Measurements from ENCODE around the gene APP. TPM values are rescaled to one million over a fixed set of nuclear protein-coding genes. Genes with fewer than 3 reads are reported as not detected.
A peak's percentile ranks its signal among the peaks of the same experiment; 100 is the strongest.

Gene APP
- total RNA-seq, 1 experiment from 2014 or later = 266 TPM

DNA sequence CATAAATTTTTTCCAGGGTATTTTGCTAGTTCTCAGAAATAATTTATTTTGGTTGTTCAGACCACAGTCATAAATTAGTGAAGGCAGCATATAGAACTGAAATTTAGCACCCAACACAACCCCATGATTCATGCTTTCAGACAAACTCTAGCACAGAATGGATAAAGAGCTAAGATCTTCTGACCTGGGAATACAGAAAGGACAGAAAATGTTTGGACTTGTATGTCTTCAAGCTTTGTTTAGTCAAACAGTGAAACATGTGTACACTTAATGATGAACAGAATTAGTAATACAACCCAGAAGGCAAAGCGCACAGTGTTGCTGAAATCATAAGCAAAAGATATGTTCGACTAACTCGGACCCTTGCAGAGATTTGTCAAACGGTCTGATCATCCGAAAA is 205.6 kb downstream of the APP start:
- peaks cover 6% of the 10 kb centered on the region for H3F3A ChIP-seq (ENCODE audit: low read length, unreplicated experiment)
- H3K4me2 ChIP-seq (ENCODE audit: low read length) = no peak overlapping the region
- no TSS peak for BruUV-seq (replicated peaks)
- peak overlapping the region; percentile 95 for H3K27ac ChIP-seq (ENCODE audit: low read length)
- ChIA-PET CTCF (no interaction called here), POLR2A (ENCODE audit: unreplicated experiment) (no interaction called here)
- intact Hi-C loops (cut with micrococcal nuclease) = loop anchor here (5.0 kb wide), 1 partner anchor 68 kb away; no protein-coding TSS in a partner anchor
- H3K4me3 ChIP-seq (ENCODE audit: low read length) = no peak overlapping the region
- TF ChIP-seq EZH2phosphoT487 (IDR thresholded peaks at IDR 0.05; ENCODE audit: borderline replicate concordance, low read length) (no peak), EZH2 (IDR thresholded peaks at IDR 0.05; ENCODE audit: low read length, unreplicated experiment) (no peak)
- TF ChIP-seq, protein P1, sequence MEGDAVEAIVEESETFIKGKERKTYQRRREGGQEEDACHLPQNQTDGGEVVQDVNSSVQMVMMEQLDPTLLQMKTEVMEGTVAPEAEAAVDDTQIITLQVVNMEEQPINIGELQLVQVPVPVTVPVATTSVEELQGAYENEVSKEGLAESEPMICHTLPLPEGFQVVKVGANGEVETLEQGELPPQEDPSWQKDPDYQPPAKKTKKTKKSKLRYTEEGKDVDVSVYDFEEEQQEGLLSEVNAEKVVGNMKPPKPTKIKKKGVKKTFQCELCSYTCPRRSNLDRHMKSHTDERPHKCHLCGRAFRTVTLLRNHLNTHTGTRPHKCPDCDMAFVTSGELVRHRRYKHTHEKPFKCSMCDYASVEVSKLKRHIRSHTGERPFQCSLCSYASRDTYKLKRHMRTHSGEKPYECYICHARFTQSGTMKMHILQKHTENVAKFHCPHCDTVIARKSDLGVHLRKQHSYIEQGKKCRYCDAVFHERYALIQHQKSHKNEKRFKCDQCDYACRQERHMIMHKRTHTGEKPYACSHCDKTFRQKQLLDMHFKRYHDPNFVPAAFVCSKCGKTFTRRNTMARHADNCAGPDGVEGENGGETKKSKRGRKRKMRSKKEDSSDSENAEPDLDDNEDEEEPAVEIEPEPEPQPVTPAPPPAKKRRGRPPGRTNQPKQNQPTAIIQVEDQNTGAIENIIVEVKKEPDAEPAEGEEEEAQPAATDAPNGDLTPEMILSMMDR (conservative IDR thresholded peaks at IDR 0.05; ENCODE audit: low read depth, low read length) = no peak
- 0 out of 2 replicates have a peak, but pooled peaks cover 3% of the 10 kb centered on the region for H4K20me1 ChIP-seq (ENCODE audit: low read length)
- H3K36me3 ChIP-seq (ENCODE audit: low read depth, low read length) = peaks cover 3% of the 10 kb centered on the region; the same call in 1 of the 2 replicates
- peaks cover 58% of the 10 kb centered on the region for H3K4me1 ChIP-seq (ENCODE audit: insufficient read depth, low read length)
- no peaks in the 10 kb centered on the region for H3K9me2 ChIP-seq (replicated peaks; ENCODE audit: low read length)
- H3K79me2 ChIP-seq (ENCODE audit: low read length) = peaks cover 5% of the 10 kb centered on the region; the same call in 1 of the 2 replicates
- H3K27me3 ChIP-seq (ENCODE audit: low read length) = no peaks in the 10 kb centered on the region
- no peak for DNase-seq
- no peak overlapping the region for H2AFZ ChIP-seq (ENCODE audit: low read length)
- ATAC-seq = no peak
- H3K9ac ChIP-seq (ENCODE audit: low read length) = 0 out of 2 replicates have a peak overlapping the region, but pooled peaks have one; percentile 71
- H3K9me3 ChIP-seq (ENCODE audit: low read length) = no peaks in the 10 kb centered on the region

DNA sequence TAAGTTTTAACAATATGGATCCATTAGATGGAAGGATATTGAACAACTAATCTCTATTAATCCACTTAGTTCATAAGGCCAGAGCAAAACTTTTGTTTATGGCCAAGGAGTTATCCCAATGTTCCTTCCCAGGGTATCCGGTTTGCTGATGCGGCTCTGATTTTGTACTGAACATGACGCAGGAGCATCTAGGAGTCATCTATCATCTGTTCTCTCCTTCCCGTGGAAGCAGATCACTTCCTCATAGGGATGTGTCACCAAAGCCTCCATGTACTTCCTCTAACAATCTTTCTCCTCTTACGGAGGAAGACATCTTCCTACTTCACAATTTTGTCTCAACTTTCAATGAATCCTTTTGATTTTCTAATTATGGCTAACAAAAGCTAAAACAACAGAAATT is 206.6 kb downstream of the APP start:
- no peak for TF ChIP-seq EZH2phosphoT487 (IDR thresholded peaks at IDR 0.05; ENCODE audit: borderline replicate concordance, low read length)
- TF ChIP-seq, protein P1 (conservative IDR thresholded peaks at IDR 0.05; ENCODE audit: low read depth, low read length) = no peak
- no peak for TF ChIP-seq EZH2 (IDR thresholded peaks at IDR 0.05; ENCODE audit: low read length, unreplicated experiment)
- POLR2A ChIA-PET (ENCODE audit: unreplicated experiment) = no interaction called here
- Histone ChIP-seq H3K9me2 (replicated peaks; ENCODE audit: low read length) (no peaks in the 10 kb centered on the region), H3F3A (ENCODE audit: low read length, unreplicated experiment) (peaks cover 6% of the 10 kb centered on the region), H3K9ac (ENCODE audit: low read length) (peak overlapping the region; percentile 71), H3K4me3 (ENCODE audit: low read length) (no peak overlapping the region; the same call in 1 of the 2 replicates), H3K4me2 (ENCODE audit: low read length) (peak overlapping the region; percentile 65), H3K36me3 (ENCODE audit: low read depth, low read length) (peaks cover 6% of the 10 kb centered on the region; the same call in 1 of the 2 replicates), H3K27me3 (ENCODE audit: low read length) (no peaks in the 10 kb centered on the region), H4K20me1 (ENCODE audit: low read length) (0 out of 2 replicates have a peak, but pooled peaks cover 3% of the 10 kb centered on the region), H3K79me2 (ENCODE audit: low read length) (peaks cover 5% of the 10 kb centered on the region; the same call in 1 of the 2 replicates), H2AFZ (ENCODE audit: low read length) (no peak overlapping the region), H3K27ac (ENCODE audit: low read length) (peak overlapping the region; percentile 95), H3K9me3 (ENCODE audit: low read length) (no peaks in the 10 kb centered on the region), H3K4me1 (ENCODE audit: insufficient read depth, low read length) (peaks cover 58% of the 10 kb centered on the region)
- intact Hi-C loops (cut with micrococcal nuclease) = no loop called here
- CTCF ChIA-PET = no interaction called here
- peak; percentile 55 for ATAC-seq
- DNase-seq = peak; percentile 66
- no TSS peak for BruUV-seq (replicated peaks)

DNA sequence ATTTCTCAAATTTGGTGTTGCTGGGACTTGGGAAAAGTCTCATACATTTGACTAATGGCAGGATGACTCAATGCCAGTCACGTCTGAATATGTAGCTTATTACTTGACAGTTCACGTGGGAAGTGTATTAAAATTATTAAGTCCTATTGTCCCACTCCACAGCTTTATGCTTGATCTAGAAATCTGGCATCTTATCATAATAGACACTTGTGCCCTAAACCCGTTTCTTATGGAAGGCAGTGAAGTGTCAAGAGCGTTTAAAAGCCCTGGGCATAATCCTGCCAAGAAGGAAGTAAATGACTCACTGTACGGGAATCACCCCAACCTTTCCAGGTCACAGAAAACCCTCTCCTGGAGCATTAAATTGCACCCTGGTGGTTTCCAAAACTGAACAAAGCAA is 207.4 kb downstream of the APP start:
- intact Hi-C loops (cut with micrococcal nuclease) = loop anchor here (1.0 kb wide), 1 partner anchor 28 kb away; no protein-coding TSS in a partner anchor
- Histone ChIP-seq H3K4me3 (ENCODE audit: low read length) (peak overlapping the region; percentile 28; the same call in 1 of the 2 replicates), H3K4me2 (ENCODE audit: low read length) (peak overlapping the region; percentile 65), H3K79me2 (ENCODE audit: low read length) (peaks cover 5% of the 10 kb centered on the region; the same call in 1 of the 2 replicates), H3K9ac (ENCODE audit: low read length) (peak overlapping the region; percentile 71), H3K9me3 (ENCODE audit: low read length) (no peaks in the 10 kb centered on the region), H3K36me3 (ENCODE audit: low read depth, low read length) (peaks cover 6% of the 10 kb centered on the region; the same call in 1 of the 2 replicates), H3F3A (ENCODE audit: low read length, unreplicated experiment) (peaks cover 6% of the 10 kb centered on the region), H3K27me3 (ENCODE audit: low read length) (no peaks in the 10 kb centered on the region), H2AFZ (ENCODE audit: low read length) (no peak overlapping the region), H3K9me2 (replicated peaks; ENCODE audit: low read length) (no peaks in the 10 kb centered on the region), H3K27ac (ENCODE audit: low read length) (peak overlapping the region; percentile 95), H3K4me1 (ENCODE audit: insufficient read depth, low read length) (peaks cover 56% of the 10 kb centered on the region), H4K20me1 (ENCODE audit: low read length) (0 out of 2 replicates have a peak, but pooled peaks cover 3% of the 10 kb centered on the region)
- ChIA-PET CTCF (no interaction called here), POLR2A (ENCODE audit: unreplicated experiment) (interaction anchor here (0.5 kb wide), 1 partner anchor 61 kb away, joined by 4 read pairs; no protein-coding TSS in a partner anchor)
- BruUV-seq (replicated peaks) = no TSS peak
- TF ChIP-seq, protein P1 (conservative IDR thresholded peaks at IDR 0.05; ENCODE audit: low read depth, low read length) = no peak
- no peak for TF ChIP-seq EZH2phosphoT487 (IDR thresholded peaks at IDR 0.05; ENCODE audit: borderline replicate concordance, low read length)
- TF ChIP-seq EZH2 (IDR thresholded peaks at IDR 0.05; ENCODE audit: low read length, unreplicated experiment) = no peak
- peak; percentile 85 for DNase-seq
- ATAC-seq = peak; percentile 76

All from PC-3 (cell line).